ENCODE measurements around the gene ARV1. TPM values are rescaled to one million over a fixed set of nuclear protein-coding genes. Genes with fewer than 3 reads are reported as not detected.

ARV1 gene
- 18.7 TPM for total RNA-seq

DNA sequence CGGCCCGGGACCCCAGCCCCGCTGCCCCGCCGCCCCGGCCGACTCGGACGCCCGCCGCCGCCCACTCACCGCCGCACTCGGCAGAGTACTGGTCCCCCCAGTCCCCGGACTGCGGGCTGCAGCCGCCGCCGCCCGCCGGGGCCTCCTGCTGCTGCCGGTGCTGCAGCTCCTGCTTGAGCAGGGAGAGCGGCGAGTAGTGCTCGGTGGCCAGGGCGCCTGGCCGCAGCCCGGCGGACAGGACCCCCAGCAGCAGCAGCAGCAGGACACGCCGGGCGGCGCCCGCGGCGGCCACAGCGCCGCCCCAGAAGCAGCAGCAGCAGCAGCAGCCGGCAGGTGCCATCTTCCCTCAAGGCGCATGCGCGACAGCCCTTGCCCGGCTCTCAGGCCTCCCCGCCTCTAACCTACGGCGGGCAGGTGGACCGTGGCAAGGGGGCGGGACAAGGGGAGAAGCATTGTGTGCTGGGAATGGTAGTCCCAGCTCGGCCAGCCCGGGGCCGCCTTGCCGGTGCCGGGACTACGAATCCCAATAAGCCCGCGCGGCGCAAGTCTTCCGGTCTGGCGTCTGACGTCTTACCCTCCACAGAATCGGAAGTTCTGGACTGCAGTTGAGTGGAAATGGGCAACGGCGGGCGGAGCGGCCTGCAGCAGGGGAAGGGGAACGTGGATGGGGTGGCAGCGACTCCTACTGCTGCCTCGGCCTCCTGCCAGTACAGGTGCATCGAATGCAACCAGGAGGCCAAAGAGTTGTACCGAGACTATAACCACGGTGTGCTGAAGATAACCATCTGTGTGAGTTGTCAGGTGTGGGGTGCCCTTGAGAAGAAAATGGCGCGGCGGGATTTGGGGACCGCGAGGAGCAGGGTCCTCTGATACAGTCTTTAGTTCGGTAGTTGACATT, at the start of gene ARV1, which contains the start of gene TTC13:
Gene ARV1 (plus strand): TSS at position 604 of the 898 bp plus-strand sequence. CDS start 12 bp downstream, at position 616.
Gene TTC13 (minus strand): TSS at position 371 of the 898 bp plus-strand sequence. CDS start 31 bp downstream, at position 340.
- Histone ChIP-seq H3K27me3 (no peaks in the 10 kb centered on the region), H3K4me1 (peaks cover 27% of the 10 kb centered on the region), H3K27ac (peak within 1 kb of the TSS; percentile 66), H3K4me3 (peak within 1 kb of the TSS; percentile 79 to 86), H3K9me3 (no peaks in the 10 kb centered on the region), H3K36me3 (peaks cover 0 to 8% of the 10 kb centered on the region in 2 donors)
- intact Hi-C loops (cut with DNase I): no loop called here
- TF ChIP-seq POLR2A (IDR thresholded peaks at IDR 0.05) (peak in 1 of 2 donors; percentile 16), POLR2AphosphoS5 (IDR thresholded peaks at IDR 0.05; ENCODE audit: insufficient read depth in 1 of 2, low read depth in 1 of 2) (peak; percentile 90 to 94)
- TF ChIP-seq, protein P1, sequence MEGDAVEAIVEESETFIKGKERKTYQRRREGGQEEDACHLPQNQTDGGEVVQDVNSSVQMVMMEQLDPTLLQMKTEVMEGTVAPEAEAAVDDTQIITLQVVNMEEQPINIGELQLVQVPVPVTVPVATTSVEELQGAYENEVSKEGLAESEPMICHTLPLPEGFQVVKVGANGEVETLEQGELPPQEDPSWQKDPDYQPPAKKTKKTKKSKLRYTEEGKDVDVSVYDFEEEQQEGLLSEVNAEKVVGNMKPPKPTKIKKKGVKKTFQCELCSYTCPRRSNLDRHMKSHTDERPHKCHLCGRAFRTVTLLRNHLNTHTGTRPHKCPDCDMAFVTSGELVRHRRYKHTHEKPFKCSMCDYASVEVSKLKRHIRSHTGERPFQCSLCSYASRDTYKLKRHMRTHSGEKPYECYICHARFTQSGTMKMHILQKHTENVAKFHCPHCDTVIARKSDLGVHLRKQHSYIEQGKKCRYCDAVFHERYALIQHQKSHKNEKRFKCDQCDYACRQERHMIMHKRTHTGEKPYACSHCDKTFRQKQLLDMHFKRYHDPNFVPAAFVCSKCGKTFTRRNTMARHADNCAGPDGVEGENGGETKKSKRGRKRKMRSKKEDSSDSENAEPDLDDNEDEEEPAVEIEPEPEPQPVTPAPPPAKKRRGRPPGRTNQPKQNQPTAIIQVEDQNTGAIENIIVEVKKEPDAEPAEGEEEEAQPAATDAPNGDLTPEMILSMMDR (IDR thresholded peaks at IDR 0.05): peak in 2 of 3 experiments; percentile 15 to 19
- peak; percentile 98 to 99 for DNase-seq (ENCODE audit: extremely low spot score in 2 of 2)

DNA sequence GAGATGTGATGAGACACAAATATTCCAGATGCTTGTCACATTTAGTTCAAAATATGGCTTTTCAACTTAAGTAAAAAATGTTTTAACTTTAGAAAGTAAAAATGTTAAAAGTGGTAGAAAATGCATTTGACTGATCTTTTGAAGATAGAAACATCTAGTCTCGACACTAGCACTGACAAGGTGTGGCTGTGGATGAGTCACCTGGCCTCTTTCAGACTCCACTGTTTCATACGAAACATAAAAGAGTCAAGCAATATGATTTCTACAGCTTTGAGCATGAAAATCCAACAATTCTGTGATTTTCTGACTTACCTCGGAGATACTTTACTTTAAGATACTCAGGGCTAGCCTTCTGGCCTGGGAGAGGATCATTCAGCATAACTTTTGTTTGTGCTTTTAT, 47.9 kb upstream of the ARV1 start:
- H3K27me3 ChIP-seq: no peaks in the 10 kb centered on the region
- peaks cover 0 to 23% of the 10 kb centered on the region in 2 donors for H3K36me3 ChIP-seq
- DNase-seq (ENCODE audit: extremely low spot score in 2 of 2): no peak
- no peak overlapping the region for H3K4me3 ChIP-seq
- no peaks in the 10 kb centered on the region for H3K4me1 ChIP-seq
- no peaks in the 10 kb centered on the region for H3K9me3 ChIP-seq
- intact Hi-C loops (cut with DNase I): no loop called here
- H3K27ac ChIP-seq: no peak overlapping the region
- TF ChIP-seq POLR2AphosphoS5 (IDR thresholded peaks at IDR 0.05; ENCODE audit: insufficient read depth in 1 of 2, low read depth in 1 of 2): no peak
- TF ChIP-seq, protein P1 (IDR thresholded peaks at IDR 0.05): no peak
- no peak for TF ChIP-seq POLR2A (IDR thresholded peaks at IDR 0.05)

DNA sequence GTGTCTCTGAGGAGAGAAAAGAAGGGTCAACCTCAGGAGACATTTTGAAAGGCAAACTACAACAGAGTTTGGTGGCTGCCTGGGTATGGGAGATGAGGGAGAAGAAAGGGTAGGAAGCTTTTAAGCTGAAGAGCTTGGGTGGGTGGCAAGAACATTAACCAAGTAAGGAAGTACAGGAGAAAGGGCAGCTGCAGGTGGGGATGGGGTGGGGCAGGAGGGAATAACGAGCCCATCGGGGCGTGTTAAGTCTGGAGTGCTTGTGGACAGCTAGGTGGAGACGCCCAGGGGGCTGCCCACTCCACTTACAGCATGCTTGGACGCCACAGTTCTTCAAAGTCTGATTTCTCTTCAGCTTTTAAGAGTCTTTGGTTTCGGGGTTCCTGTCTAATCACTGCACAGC, 43.0 kb upstream of the ARV1 start:
- H3K4me3 ChIP-seq: no peak overlapping the region
- no peak for DNase-seq (ENCODE audit: extremely low spot score in 2 of 2)
- H3K36me3 ChIP-seq: peaks cover 0 to 6% of the 10 kb centered on the region in 2 donors
- no peak for TF ChIP-seq POLR2AphosphoS5 (IDR thresholded peaks at IDR 0.05; ENCODE audit: insufficient read depth in 1 of 2, low read depth in 1 of 2)
- no peak for TF ChIP-seq POLR2A (IDR thresholded peaks at IDR 0.05)
- TF ChIP-seq, protein P1 (IDR thresholded peaks at IDR 0.05): no peak
- no peaks in the 10 kb centered on the region for H3K27me3 ChIP-seq
- H3K27ac ChIP-seq: no peak overlapping the region
- intact Hi-C loops (cut with DNase I): no loop called here
- H3K9me3 ChIP-seq: no peaks in the 10 kb centered on the region
- H3K4me1 ChIP-seq: no peaks in the 10 kb centered on the region

DNA sequence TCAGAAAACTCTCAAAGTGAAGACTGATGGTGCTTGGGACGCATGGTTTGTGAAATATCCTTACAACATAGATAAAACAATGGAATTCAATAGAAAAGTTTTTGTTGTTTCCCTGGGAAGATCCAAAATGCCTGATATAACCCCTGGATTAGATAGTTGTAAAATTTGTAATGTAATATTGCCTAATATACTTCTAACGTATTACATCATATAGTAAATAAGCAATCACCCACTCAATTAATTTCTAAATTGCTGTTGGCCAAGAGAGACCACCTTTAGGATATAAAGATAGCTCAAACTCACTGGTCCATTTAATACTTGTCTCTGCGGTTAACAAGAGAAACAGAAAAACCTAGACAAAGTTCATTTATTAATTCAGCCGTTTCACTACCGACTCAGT, 42.4 kb upstream of the ARV1 start:
- no peak for DNase-seq (ENCODE audit: extremely low spot score in 2 of 2)
- intact Hi-C loops (cut with DNase I): no loop called here
- Histone ChIP-seq H3K9me3 (no peaks in the 10 kb centered on the region), H3K27me3 (no peaks in the 10 kb centered on the region), H3K4me1 (no peaks in the 10 kb centered on the region), H3K36me3 (peaks cover 0 to 2% of the 10 kb centered on the region in 2 donors), H3K4me3 (no peak overlapping the region), H3K27ac (no peak overlapping the region)
- TF ChIP-seq, protein P1 (IDR thresholded peaks at IDR 0.05): no peak
- TF ChIP-seq POLR2AphosphoS5 (IDR thresholded peaks at IDR 0.05; ENCODE audit: insufficient read depth in 1 of 2, low read depth in 1 of 2): no peak
- TF ChIP-seq POLR2A (IDR thresholded peaks at IDR 0.05): no peak

DNA sequence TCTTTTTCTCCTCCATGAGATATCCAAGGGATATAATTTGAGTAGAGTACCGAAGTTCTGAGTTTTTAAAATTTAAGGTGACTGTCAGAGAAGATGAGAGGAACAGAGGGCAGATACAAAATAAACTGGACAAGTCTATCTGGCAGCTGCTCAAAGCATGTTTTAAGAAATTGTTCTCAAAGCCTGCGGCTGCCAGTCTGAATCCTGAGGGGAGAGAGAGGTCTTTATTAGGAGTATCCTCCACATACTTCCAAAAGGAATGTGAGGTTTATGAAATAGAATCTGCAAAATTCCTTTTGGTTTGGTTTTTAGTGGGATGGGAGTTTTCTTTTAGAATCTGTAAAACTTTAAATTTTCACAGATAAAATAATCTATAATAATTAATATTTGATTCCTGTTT, 41.5 kb upstream of the ARV1 start:
- TF ChIP-seq, protein P1 (IDR thresholded peaks at IDR 0.05): no peak
- TF ChIP-seq POLR2A (IDR thresholded peaks at IDR 0.05) (no peak), POLR2AphosphoS5 (IDR thresholded peaks at IDR 0.05; ENCODE audit: insufficient read depth in 1 of 2, low read depth in 1 of 2) (no peak)
- Histone ChIP-seq H3K36me3 (no peaks in the 10 kb centered on the region), H3K27me3 (no peaks in the 10 kb centered on the region), H3K9me3 (no peaks in the 10 kb centered on the region), H3K27ac (no peak overlapping the region), H3K4me1 (no peaks in the 10 kb centered on the region), H3K4me3 (no peak overlapping the region)
- DNase-seq (ENCODE audit: extremely low spot score in 2 of 2): no peak
- intact Hi-C loops (cut with DNase I): no loop called here

Data from vagina (tissue), 2 donors.